Urothelium cell line (cell line): ENCODE data around the gene CAMTA1.
A peak's percentile ranks its signal among the peaks of the same experiment; 100 is the strongest.
"Not testable (repeated sequence)": the region's sequence is repeated elsewhere in the genome, so short reads cannot be mapped to it uniquely, and the experiment has no call there.

Experiments
- DNase-seq: peaks from one replicate; pipeline ENCODE4 v3.0.0; 2011; ENCODE audit warnings: low spot score, mixed read lengths
- FAIRE-seq: peaks from 2 replicates; lab custom pipeline; 2011; peaks lifted over from hg19 to GRCh38; lab: Jason Lieb, UNC

Gene CAMTA1

DNA sequence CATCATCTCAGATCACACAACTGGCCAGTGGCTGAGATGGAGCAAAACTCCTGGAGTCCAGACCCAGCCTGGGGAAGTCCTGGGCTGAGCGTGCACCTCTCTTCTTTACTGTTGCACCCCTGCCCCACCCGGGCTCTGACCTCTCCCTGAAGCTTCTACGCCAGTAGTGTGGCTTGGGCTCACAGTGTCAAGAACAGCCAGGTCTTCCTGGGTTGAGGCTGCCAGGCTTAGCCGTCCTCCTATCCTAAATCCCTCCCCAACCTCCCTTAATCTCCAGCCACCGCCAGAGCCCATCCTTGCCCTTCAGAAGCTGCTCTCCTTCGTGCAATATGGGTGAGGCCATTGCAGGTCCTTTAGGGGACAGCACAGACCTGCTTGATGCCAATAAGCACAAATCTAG lies 586.7 kb downstream of the CAMTA1 start:
- FAIRE-seq (no peak), DNase-seq (no peak)

DNA sequence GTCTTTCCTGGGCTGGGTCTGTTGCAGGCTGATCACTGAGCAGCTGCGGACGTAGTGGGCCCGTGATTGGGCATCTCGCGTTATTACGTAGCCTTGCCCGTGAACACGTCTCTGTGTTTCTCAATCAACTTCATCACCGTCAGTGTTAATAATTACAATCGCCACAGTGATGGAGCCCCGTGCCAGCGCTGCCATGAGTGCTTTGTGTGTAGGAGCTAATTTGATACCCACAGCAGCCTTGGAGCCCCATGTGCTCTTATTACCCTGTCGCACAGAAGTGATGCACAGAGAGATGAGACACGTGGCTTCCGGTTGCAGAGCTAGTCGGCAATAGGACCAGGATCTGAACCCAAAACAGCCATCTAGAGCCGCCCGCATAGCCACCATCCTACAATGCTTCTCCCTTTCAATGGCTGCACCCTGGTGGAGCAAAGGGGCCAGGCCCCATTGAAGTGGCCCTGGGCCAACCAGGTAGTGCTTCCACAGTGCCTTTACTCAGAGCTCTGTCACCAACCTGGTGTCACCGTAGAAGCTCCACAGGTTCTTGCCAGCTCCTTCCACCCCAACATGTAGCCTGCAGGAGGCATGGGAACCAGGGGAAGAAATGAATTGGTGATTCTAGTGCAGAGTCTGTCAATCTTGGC lies 587.3 kb downstream of the CAMTA1 start:
- FAIRE-seq (no peak), DNase-seq (no peak)

DNA sequence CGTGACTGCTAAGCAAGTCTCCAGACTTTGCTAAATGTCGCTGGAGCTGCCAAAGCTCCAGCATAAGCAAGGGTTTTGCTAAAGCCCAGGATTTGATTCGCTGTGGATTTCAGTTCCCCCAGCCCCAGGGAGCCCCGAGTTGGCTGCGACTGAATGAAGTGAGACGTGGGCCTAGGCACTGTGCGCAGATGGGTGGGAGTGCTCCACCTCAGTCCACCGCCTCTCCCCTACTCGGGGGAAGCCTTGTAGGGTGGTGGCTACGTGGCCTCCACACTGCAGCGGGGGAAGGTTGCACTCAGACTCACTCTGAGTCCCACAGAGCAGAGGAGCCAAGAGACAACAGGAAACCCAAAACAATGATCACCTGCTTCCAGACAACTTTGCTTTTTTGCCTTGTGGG lies 588.0 kb downstream of the CAMTA1 start:
- no peak for FAIRE-seq
- no peak for DNase-seq

DNA sequence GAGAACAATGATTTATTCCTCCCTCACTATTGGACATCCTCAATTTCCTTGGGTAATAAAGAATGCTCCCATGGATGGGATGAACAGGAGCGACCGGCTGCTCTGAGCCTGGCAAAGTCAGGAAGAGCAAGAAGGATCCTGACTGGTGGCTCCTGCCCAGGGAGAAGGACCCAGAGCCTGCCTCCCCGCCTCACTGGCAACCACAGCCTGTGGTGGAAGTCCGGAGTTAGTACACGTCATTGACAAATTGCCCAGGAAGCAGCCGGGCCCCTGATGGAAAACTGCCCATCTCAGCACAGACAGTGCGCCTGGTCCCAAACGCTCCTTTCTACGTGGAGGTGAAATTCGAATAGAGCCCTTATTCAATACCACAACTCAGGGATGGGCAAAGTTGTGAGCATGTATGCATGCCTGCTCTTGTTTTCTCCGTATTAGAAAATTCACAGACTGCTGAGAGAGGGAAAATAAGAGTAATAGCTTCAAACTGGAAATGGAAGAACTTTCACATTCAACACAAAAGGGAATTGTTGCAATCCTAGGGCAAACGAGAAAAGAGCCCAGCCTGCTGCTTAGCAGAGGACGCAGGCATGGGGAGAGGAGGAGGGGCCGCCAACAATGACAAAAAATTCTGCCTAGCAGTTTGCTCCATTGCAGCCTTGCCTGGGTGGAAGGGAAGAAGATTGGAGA lies 588.8 kb downstream of the CAMTA1 start:
- FAIRE-seq (no peak), DNase-seq (no peak)

DNA sequence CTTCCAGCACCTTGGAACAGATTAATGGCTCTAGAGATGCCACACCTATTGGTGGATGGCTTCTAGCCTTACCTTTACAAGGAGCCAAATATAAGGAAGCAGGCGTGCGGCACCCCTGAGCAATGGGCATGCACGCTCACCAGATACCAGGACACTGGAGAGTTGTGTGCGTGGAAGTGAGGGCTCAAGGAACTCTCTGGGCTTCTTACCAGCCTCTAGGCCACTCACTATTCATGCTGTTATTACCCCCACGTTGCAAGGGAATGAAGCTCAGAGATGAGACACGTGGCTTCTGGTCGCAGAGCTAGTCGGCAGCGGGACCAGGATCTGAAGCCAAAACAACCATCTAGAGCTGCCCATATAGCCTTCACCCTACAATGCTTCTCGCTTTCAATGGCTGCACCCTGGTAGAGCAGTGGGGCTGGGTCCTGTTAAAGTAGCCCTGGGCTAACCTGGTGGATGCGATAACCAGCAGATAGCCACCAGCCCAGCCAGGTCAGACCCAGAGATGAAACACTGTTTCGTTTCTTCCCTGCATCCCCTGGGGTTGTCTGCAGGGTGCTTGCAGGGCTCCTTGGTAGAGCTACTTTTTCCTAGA lies 589.4 kb downstream of the CAMTA1 start:
- no peak for DNase-seq
- no peak for FAIRE-seq

DNA sequence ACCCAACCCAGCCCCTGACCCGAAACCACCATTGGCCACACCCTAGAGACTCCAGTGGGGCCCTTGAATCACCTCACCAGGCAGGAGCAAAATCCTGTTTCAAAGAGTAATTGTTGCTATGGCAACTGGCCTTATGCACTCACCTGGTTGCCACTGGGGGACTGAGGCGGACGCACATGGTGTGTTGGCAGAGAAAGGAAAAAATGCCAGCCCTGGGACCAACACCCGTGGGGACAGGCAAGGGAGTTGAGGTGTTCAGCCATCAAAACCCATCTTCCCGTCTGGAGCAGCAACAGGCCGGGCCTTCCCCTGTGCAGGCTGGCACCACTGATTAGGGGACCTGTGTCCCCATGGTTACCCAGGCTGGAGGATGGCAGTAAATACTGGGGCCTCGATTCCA lies 590.1 kb downstream of the CAMTA1 start:
- FAIRE-seq, result no peak
- DNase-seq, result no peak

DNA sequence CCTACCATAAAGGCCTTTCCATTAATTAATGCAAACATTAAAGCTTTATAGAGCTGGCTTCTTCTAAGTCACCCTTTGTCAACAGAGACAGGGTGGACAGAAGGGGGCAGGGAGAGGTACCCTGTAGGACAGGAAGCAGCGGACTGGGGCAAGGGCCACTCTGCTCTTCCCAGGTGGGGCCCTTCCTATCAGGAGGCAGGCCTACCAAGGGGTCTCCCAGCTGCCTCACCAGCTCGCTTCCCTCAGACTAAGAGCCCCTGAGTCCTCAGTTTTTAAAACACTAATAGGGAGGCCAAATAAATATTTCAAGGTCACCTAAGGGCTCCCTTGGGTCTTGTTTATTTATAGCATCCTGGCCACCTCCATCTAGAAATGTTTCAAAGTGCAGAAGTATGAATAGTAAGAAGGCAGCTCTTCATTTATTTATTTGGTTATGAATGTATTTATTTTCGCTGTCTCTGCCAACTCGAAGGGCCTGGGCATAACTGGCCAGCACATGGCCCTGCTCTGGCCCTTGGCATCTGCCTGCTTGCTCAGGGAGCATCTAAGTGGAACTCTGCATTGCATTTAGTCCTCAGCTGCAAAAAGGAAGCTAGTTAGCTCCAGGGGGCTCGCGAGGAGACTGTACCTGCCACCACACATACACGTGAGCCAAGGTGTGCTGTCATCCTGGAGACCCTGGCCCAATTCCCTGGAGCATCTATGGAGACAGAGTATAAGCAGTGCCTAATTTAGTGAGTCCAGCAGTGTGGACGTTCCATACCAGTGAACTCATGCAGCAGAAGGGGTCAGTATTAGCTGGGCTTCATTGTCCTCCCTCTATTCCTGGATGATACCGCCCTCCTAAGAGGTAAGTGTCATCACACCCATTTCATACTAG lies 590.8 kb downstream of the CAMTA1 start:
- DNase-seq, result no peak
- FAIRE-seq, result no peak

DNA sequence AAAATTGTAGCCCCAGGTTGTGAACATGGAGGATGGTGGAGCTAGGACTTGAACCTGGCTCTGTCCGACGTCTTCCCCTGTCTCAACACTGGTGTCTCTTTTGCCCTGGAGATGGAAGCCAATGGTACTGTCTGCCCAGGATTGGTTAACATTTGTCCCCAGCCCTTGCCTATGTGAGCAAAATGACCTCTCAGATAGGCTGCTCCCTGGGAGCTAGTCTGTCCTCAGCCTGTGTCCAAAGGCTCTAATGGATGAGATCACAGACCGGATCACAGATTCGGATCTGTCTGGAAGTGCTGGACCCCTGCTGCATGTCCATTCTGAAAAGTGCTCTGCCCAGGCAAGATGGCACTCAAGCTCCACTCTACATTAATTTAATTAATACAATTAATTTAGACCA lies 591.4 kb downstream of the CAMTA1 start:
- FAIRE-seq (no peak), DNase-seq (no peak)

DNA sequence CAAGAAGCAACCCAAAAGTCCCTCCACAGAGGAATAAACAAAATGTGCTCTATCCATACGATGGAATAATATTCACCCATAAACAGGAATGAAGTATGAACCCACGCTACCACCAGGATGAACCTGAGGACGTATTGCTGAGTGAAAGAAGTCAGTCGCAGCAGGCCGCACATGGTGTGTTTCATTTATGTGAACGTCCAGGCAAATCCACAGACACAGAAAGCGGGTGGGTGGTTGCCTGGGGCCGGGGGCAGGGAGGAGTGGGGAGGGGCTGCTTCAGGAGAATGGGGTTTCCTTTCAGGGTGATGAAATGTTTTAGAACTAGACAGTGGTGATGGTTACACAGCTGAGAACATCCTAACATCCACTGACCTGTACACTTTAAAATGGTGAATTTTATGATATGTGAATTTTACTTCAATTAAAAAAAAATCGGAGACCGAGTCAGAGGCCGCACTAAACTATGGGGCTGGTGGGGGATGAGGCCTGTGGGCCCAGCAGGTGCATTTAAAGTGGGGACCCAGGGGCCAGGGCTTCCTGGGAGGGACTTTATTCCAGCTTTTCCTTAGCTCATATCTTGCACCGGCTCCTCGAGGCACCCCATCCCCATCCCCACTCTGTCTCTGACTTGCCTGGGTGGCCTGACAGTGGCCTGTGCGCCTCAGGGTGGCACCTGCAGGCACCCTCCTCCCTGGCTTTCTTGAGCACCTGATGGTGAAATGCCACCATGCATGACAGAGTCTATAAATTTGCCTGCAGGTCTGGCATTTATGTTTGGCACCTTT lies 593.3 kb downstream of the CAMTA1 start:
- no peak for DNase-seq
- FAIRE-seq, result no peak

DNA sequence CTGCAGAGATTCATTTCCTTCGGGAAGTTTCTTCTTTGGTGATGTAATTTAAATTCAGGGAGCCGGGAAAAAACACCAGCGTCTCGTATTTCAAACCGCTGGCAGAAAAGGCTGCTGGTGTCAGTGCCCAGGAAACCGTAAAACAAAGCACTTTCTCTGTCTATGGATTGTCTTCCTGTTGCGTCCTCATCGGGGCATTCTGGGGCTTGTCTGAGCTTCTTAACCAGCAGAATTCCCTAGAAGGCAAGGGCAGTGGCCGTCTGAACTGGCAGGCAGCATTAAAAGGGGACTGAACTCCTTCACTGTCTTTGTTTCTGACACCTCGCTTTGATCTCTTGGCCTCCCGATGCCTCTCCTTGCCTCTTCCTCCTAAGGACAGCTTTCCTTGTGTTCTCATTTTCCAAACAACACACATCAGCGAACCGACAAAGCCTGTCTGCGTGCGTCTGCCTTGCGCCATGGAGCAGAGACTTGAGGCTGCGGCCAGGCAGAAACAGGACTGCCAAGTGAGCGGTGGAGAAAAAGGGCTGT lies 594.3 kb downstream of the CAMTA1 start:
- FAIRE-seq, result no peak
- peak; percentile 56 for DNase-seq

DNA sequence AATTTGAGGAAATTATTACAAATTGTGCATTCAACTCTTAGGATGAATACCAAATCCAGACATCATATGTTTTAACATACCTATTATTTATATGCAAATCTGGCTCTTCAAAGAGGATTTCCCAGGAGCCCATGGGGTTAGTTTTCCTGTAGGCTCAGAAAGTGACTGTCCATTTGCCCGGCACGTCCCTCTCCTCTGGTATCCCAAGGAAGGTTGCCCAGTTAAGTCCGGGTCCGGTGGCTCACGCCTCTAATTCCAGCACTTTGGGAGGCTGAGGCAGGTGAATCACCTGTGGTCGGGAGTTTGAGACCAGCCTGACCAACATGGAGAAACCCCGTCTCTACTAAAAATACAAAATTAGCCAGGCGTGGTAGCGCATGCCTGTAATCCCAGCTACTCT lies 594.8 kb downstream of the CAMTA1 start:
- FAIRE-seq, DNase-seq: not testable (repeated sequence)

DNA sequence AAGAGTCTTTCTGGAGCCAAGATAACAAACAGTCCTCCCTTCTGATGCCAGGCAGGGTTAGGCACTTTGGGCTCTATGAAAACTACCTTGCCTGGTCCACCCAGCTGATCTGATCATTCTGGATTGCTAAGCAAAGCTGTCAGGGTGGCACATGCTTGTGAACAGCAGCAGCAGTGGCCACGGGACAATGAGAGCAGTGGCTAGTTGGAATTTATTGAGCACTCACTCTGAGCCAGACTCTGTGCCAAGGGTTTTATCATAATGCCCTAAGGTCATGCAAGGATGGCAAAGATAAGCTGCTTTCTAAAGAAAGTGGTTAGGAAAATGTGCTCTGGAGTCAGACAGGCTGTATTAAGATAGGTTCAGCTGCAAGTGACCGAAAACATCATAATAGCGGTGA lies 595.5 kb downstream of the CAMTA1 start:
- FAIRE-seq (no peak), DNase-seq (no peak)

DNA sequence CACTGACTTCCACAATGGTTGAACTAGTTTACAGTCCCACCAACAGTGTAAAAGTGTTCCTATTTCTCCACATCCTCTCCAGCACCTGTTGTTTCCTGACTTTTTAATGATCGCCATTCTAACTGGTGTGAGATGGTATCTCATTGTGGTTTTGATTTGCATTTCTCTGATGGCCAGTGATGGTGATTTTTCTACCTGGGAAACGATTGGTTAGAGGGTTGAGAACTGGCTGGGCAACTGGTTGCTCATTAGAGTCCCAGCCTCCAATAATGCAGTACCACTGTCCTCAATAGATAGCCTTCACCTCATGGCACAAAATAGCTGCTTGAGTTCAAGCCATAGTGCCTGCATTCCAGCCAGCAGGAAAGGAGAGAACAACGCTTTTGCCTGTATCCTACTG lies 596.5 kb downstream of the CAMTA1 start:
- not testable (repeated sequence) for FAIRE-seq, DNase-seq

DNA sequence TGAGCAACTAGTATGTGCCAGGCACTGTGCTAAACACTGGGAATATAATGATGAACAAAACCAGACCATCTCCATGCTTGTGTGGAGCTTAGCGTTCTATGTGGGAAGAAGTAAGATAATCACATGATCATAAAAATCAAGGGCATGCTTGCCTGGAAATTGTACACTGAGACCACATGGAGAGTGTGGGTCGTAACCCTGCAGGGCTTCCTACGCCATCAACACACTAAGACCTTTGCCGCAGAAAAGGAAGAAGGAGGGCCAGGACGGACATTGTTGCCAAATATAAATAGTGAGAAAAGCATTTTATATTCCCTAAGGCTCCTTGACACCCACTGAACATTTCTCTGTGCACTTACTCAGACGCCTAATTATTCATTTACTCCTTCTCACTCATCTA lies 597.7 kb downstream of the CAMTA1 start:
- FAIRE-seq, result no peak
- DNase-seq, result no peak

DNA sequence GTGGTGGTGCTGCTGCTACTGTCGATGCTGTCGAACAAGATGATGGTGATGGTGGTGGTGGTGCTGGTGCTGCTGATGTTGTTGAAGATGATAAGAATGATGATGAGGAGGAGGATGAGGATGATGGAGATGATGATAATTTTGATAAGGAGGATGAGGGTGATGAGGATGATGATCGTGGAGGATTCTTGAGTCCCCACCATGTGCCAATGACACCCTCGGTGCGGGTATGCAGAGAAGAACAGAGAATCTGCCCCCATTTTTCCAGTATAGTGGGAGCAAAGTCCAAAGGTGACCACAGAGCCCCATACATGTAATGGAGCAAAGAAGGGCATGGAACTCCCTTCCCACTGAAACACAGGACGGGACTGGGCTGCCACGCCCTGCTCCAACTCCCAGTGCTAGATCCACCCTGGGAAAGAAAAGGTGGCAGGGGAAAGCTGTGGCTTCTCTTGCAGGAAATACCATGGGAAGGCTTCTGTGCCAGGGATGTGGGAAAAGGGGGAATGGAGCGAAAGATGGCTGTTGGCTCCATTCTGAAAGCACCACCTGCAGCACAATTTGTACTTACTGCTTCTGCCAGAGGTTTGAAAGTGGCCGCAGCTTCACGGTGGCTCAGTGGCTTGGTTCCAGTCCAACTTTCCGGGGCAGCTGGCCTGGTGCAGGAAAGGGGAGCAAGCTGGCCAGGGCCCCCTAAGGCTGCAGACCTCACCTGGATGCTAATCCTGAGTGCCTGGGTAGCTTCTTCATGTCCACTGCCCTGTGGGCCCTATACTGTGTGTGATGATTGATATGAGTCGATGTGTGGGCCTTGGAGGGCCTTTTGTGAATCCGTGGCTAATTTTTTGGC lies 598.6 kb downstream of the CAMTA1 start:
- FAIRE-seq, result no peak
- no peak for DNase-seq

DNA sequence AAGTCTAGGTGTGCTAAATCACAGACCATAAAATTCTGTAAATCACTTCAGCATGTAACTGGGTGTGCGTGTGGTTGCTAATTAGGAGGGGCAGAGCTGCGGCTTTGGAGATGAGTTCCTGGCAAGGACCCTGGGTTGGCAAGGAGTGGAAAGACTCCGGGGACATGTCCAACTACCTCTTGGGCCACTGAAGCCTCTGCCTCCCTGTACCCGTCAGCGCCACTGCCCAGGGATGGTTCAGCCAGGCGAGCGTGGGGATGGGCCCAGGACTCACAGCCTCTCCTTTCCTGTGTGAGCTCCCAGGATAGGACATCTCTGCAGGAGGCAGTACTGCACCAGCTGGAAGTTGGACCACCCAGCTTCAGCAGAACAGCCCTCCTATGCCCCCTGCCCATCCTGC lies 599.4 kb downstream of the CAMTA1 start:
- no peak for DNase-seq
- FAIRE-seq, result no peak

DNA sequence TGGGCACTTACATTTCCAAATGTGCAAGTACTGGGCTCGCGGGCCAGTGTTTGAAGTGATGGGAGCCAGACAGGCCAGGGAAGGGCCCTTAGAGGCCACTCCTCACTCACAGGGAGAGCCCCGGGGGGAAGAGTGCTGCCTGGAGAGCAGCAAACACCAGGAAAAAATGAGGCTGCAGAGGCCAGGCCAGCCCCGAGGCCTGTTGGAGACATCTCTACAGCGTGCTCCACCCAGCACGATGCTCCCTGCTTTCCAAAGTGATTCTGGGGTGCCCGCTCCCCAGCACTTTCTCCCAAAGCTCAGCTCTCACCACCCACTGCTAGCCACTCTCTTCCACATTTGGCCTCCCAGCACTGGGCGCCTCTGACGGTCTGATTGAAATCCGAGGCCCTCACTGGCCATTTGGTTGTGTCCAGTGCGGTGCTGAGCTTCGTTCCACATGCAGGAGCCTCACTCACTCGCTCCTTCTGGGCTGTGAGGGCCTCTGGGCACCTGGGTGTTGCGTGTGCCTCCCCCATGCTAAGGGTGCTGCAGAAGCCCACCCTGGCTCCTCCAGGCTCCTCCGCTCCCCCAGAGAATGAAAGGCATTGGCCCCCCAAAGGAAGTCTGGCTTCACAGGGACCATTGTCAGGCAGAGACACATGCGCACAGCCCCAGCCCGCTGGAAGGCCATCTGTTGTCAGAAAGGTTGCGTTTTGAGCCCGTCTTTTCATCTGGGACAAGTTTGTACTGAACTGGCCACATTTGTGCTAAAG lies 600.4 kb downstream of the CAMTA1 start:
- FAIRE-seq (no peak), DNase-seq (no peak)

DNA sequence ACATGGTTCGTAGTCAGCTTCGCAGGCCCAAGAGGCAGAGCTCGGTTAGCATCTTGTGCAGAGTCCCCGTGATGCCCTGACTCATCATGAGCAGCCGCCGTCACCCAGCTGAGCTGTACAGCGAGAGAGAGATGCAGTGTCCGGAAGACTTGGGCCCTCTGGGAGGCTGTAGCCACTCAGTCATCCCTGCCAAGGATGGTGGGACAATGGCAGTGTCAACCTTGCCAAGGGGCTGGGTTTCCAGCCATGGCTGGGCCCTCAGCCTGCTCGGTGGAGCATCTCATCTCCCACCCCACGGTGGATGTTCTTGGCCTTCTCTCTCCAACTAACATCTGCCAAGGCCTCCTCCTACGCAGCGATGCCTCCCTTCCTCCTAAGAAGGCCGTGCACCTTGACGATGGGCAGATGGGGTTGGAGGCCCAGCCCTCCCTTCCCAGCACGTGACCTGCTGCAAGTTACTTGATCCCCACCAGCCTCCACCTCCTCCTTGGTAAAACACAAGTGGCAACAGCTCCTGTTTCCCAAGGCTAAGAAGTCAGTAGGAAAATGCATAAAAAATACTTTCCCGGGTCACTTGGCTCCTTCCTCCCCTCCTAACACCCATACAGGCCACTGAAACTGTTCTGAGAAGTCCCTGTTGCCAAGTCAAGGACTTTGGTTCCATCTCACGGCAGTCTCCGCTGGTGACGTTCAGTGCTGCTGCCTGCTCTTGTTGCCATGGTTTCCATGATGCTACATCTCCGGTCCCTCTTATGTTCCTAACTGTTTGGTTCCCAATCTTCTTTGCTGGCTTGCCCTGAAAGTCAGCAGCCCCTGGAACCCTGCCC lies 601.2 kb downstream of the CAMTA1 start:
- no peak for FAIRE-seq
- no peak for DNase-seq
